Neural progenitor cell (in vitro differentiated cells): ENCODE results near the gene BMPR1A. TPM values are rescaled to one million over a fixed set of nuclear protein-coding genes. Genes with fewer than 3 reads are reported as not detected.

ENCODE experiments used
- DNase-seq: peaks from one replicate; pipeline ENCODE4 v3.0.0-alpha.2; 2016; ENCODE audit warnings: low spot score
- H2AFZ ChIP-seq: fragments of 200-600 bp; sonication (generic); replicated peaks from 2 replicates; pipeline ENCODE4 v1.6.1; 2016; ENCODE audit warnings: antibody characterized with exemption
- H3F3A ChIP-seq: fragments of 200-600 bp; sonication (generic); 2 replicates; pipeline ENCODE4 v1.6.1; 2016; ENCODE audit warnings: antibody characterized with exemption, low read depth
- H3K27ac ChIP-seq: fragments of 200-600 bp; sonication (generic); 2 replicates; pipeline ENCODE4 v1.5.1; 2016; ENCODE audit warnings: mild to moderate bottlenecking
- H3K27me3 ChIP-seq: fragments of 200-600 bp; sonication (generic); 2 replicates; pipeline ENCODE4 v1.6.1; 2016; ENCODE audit warnings: mild to moderate bottlenecking, moderate library complexity
- H3K36me3 ChIP-seq: fragments of 200-600 bp; sonication (generic); 2 replicates; pipeline ENCODE4 v1.5.1; 2016
- H3K4me1 ChIP-seq: fragments of 200-600 bp; sonication (generic); 2 replicates; pipeline ENCODE4 v1.6.1; 2016; ENCODE audit warnings: mixed run types
- H3K4me2 ChIP-seq: fragments of 200-600 bp; sonication (generic); 2 replicates; pipeline ENCODE4 v1.6.1; 2016
- H3K4me3 ChIP-seq: fragments of 200-600 bp; sonication (generic); 2 replicates; pipeline ENCODE4 v1.5.1; 2016
- H3K79me2 ChIP-seq: fragments of 200-600 bp; sonication (generic); 2 replicates; pipeline ENCODE4 v1.6.1; 2016; ENCODE audit warnings: low read depth
- H3K9ac ChIP-seq: fragments of 200-600 bp; sonication (generic); 2 replicates; pipeline ENCODE4 v1.6.1; 2016
- H3K9me3 ChIP-seq: fragments of 200-600 bp; sonication (generic); 2 replicates; pipeline ENCODE4 v1.5.1; 2016; ENCODE audit warnings: low read depth
- H4K20me1 ChIP-seq: fragments of 200-600 bp; sonication (generic); 2 replicates; pipeline ENCODE4 v1.6.1; 2016; ENCODE audit warnings: low read depth
- H3K27ac Mint-ChIP-seq: 3 replicates; pipeline ENCODE4 v1.8.0; 2021; ENCODE audit warnings: mixed read lengths
- H3K27me3 Mint-ChIP-seq: 2 replicates; pipeline ENCODE4 v1.8.0; 2022; ENCODE audit warnings: low read depth, mild to moderate bottlenecking, inconsistent platforms, moderate library complexity, mixed read lengths; ENCODE audit not compliant: insufficient read depth
- H3K36me3 Mint-ChIP-seq: 3 replicates; pipeline ENCODE4 v1.8.0; 2021; ENCODE audit warnings: mixed read lengths
- H3K4me1 Mint-ChIP-seq: 3 replicates; pipeline ENCODE4 v1.8.0; 2021; ENCODE audit warnings: mixed read lengths
- H3K4me3 Mint-ChIP-seq: 3 replicates; pipeline ENCODE4 v1.8.0; 2021; ENCODE audit warnings: mild to moderate bottlenecking, moderate library complexity, mixed read lengths
- H3K9me3 Mint-ChIP-seq: 3 replicates; pipeline ENCODE4 v1.8.0; 2020; ENCODE audit warnings: mixed read lengths
- CTCF ChIP-seq: fragments of 200-600 bp; sonication (generic); IDR thresholded peaks from 2 replicates; pipeline ENCODE4 v1.5.1; 2017; ENCODE audit warnings: antibody characterized with exemption, mild to moderate bottlenecking
- EZH2 ChIP-seq: fragments of 200-600 bp; sonication (generic); IDR thresholded peaks from 2 replicates; pipeline ENCODE4 v1.6.1; 2017; ENCODE audit warnings: antibody characterized with exemption, mild to moderate bottlenecking, moderate library complexity
- EZH2phosphoT487 ChIP-seq: fragments of 200-600 bp; sonication (generic); IDR thresholded peaks from 2 replicates; pipeline ENCODE4 v1.6.1; 2017; ENCODE audit warnings: antibody characterized with exemption
- total RNA-seq: library from RNA; depleted of rRNA; stranded (reverse); fragments of >200 nt; gene quantifications from 2 replicates; pipeline ENCODE4 v1.2.3, GENCODE V29; 2015; ENCODE audit warnings: low replicate concordance

The BMPR1A gene
- total RNA-seq, 1 donor from 2014 or later = 76.2 TPM

DNA sequence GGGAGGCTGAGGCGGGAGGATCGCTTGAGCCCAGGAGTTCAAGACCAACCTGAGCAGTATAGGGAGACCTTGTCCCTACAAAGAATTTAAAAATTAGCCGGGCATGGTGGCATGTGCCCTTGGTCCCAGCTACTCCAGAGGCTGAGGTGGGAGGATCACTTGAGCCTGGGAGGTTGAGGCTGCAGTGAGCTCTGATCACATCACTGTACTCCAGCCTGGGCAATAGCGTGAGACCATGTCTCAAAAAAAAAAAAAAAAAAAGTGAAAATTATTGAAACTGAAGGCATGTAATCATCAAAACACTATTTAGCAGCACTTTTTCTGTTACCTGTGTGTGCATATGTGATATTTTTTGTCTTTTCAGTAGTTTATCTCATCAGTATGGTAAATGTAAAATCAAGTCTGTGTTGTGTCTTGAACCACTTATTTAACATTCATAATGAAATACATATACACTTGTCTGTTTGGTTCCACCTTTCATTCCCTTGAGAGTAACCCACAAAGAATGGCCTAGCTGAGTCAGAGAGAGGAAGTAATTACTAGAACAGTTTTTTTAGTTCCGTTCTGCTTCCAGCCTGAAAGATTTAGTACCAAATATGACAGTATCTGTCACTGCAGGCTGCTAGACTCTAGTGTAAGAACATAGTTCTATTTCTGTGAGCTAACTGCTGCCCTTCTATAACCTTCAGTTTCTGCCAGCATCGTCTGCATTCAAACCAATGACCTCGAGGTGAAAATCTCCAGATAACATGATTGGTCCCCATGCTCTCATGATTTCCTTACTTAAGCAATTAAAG is 132.4 kb downstream of the BMPR1A start:
- Histone ChIP-seq H3K27me3 (no peaks in the 10 kb centered on the region), H3K9me3 (no peaks in the 10 kb centered on the region), H4K20me1 (peaks cover 31% of the 10 kb centered on the region), H3K4me1 (no peaks in the 10 kb centered on the region), H3F3A (peaks cover 3% of the 10 kb centered on the region), H3K4me2 (no peak overlapping the region), H3K9ac (no peak overlapping the region), H3K79me2 (peaks cover 25% of the 10 kb centered on the region), H2AFZ (no peak overlapping the region), H3K4me3 (no peak overlapping the region), H3K36me3 (peaks cover 12% of the 10 kb centered on the region), H3K27ac (no peak overlapping the region)
- DNase-seq = no peak
- Mint-ChIP-seq H3K4me3 (no peak overlapping the region), H3K9me3 (no peaks in the 10 kb centered on the region), H3K27me3 (peaks cover 2% of the 10 kb centered on the region), H3K36me3 (peaks cover 20% of the 10 kb centered on the region), H3K4me1 (peaks cover 5% of the 10 kb centered on the region), H3K27ac (peak overlapping the region; percentile 19)
- TF ChIP-seq CTCF (no peak), EZH2phosphoT487 (no peak), EZH2 (no peak)

GRCh38 chr10:86889997-86890396 is 133.6 kb downstream of the BMPR1A start:
- Histone ChIP-seq H3K27ac (no peak overlapping the region), H3K9me3 (no peaks in the 10 kb centered on the region), H3K4me1 (no peaks in the 10 kb centered on the region), H3K9ac (no peak overlapping the region), H3K4me2 (no peak overlapping the region), H3K4me3 (no peak overlapping the region), H4K20me1 (peaks cover 25% of the 10 kb centered on the region), H3K36me3 (peaks cover 12% of the 10 kb centered on the region), H3K27me3 (no peaks in the 10 kb centered on the region), H2AFZ (no peak overlapping the region), H3F3A (peaks cover 3% of the 10 kb centered on the region), H3K79me2 (peaks cover 22% of the 10 kb centered on the region)
- H3K4me3 Mint-ChIP-seq = no peak overlapping the region
- peaks cover 30% of the 10 kb centered on the region for H3K36me3 Mint-ChIP-seq
- H3K9me3 Mint-ChIP-seq = no peaks in the 10 kb centered on the region
- TF ChIP-seq EZH2phosphoT487 = no peak
- H3K27me3 Mint-ChIP-seq = peaks cover 2% of the 10 kb centered on the region
- H3K4me1 Mint-ChIP-seq = peaks cover 5% of the 10 kb centered on the region
- DNase-seq = no peak
- H3K27ac Mint-ChIP-seq = no peak overlapping the region

GRCh38 chr10:86898511-86898910 is 142.1 kb downstream of the BMPR1A start:
- H3F3A ChIP-seq = peaks cover 14% of the 10 kb centered on the region
- peaks cover 12% of the 10 kb centered on the region for H4K20me1 ChIP-seq
- Mint-ChIP-seq H3K27me3 (peaks cover under 1% of the 10 kb centered on the region), H3K27ac (no peak overlapping the region), H3K9me3 (peaks cover 2% of the 10 kb centered on the region), H3K36me3 (peaks cover 31% of the 10 kb centered on the region), H3K4me1 (peaks cover 16% of the 10 kb centered on the region), H3K4me3 (no peak overlapping the region)
- peaks cover 7% of the 10 kb centered on the region for H3K36me3 ChIP-seq
- no peaks in the 10 kb centered on the region for H3K9me3 ChIP-seq
- no peak overlapping the region for H3K9ac ChIP-seq
- TF ChIP-seq EZH2phosphoT487 = no peak
- TF ChIP-seq CTCF = no peak
- no peak for TF ChIP-seq EZH2
- no peaks in the 10 kb centered on the region for H3K27me3 ChIP-seq
- H3K4me3 ChIP-seq = no peak overlapping the region
- no peak overlapping the region for H3K27ac ChIP-seq
- no peaks in the 10 kb centered on the region for H3K79me2 ChIP-seq
- DNase-seq = no peak
- H2AFZ ChIP-seq = no peak overlapping the region
- no peak overlapping the region for H3K4me2 ChIP-seq
- peaks cover 8% of the 10 kb centered on the region for H3K4me1 ChIP-seq

- H4K20me1 ChIP-seq = peaks cover 12% of the 10 kb centered on the region
- Mint-ChIP-seq H3K27me3 (no peaks in the 10 kb centered on the region), H3K27ac (peak overlapping the region; percentile 18), H3K4me1 (peaks cover 16% of the 10 kb centered on the region), H3K36me3 (peaks cover 28% of the 10 kb centered on the region), H3K9me3 (peaks cover 2% of the 10 kb centered on the region), H3K4me3 (no peak overlapping the region)
- H3K9me3 ChIP-seq = no peaks in the 10 kb centered on the region
- H3K27ac ChIP-seq = peak overlapping the region; percentile 38
- H3K36me3 ChIP-seq = peaks cover 7% of the 10 kb centered on the region
- H2AFZ ChIP-seq = no peak overlapping the region
- H3K4me2 ChIP-seq = no peak overlapping the region
- no peak overlapping the region for H3K4me3 ChIP-seq
- H3F3A ChIP-seq = peaks cover 14% of the 10 kb centered on the region
- TF ChIP-seq EZH2phosphoT487 (no peak), EZH2 (no peak), CTCF (no peak)
- peak; percentile 57 for DNase-seq
- no peak overlapping the region for H3K9ac ChIP-seq
- peaks cover 8% of the 10 kb centered on the region for H3K4me1 ChIP-seq
- H3K79me2 ChIP-seq = no peaks in the 10 kb centered on the region
- H3K27me3 ChIP-seq = no peaks in the 10 kb centered on the region
Measured at GRCh38 chr10:86899132-86899531, 142.7 kb downstream of the BMPR1A start.
